ENCODE data around the gene TJP3.
"Not testable (repeated sequence)": the region's sequence is repeated elsewhere in the genome, so short reads cannot be mapped to it uniquely, and the experiment has no call there.

TJP3 gene

GRCh38 chr19:3762130-3762473 lies 53.9 kb downstream of the TJP3 start:
- H3K27ac ChIP-seq (ENCODE audit: low read depth, low read length), result peak overlapping the region; percentile 94
- no peaks in the 10 kb centered on the region for H3K9me2 ChIP-seq (replicated peaks; ENCODE audit: insufficient read depth, low read length)
- H3K9me3 ChIP-seq (ENCODE audit: insufficient read depth, low read length), result no peaks in the 10 kb centered on the region
- H3K27me3 ChIP-seq (ENCODE audit: low read length), result no peaks in the 10 kb centered on the region
- no peak for TF ChIP-seq CTCF (IDR thresholded peaks at IDR 0.05; ENCODE audit: insufficient read depth, low read length, poor library complexity, severe bottlenecking)
- no peak for TF ChIP-seq EZH2phosphoT487 (conservative IDR thresholded peaks at IDR 0.05; ENCODE audit: low read length)
- peaks cover 10% of the 10 kb centered on the region for H3F3A ChIP-seq (ENCODE audit: insufficient read depth)
- H2AFZ ChIP-seq (ENCODE audit: low read depth, low read length, severe bottlenecking), result peak overlapping the region; percentile 92
- H3K4me3 ChIP-seq (ENCODE audit: insufficient read depth, low read length, poor library complexity, severe bottlenecking), result peak overlapping the region; percentile 91
- H3K79me2 ChIP-seq (ENCODE audit: insufficient read depth, low read length), result peaks cover 23% of the 10 kb centered on the region
- H3K4me2 ChIP-seq (ENCODE audit: low read depth, low read length, poor library complexity, severe bottlenecking), result peak overlapping the region; percentile 69
- no peaks in the 10 kb centered on the region for H4K20me1 ChIP-seq (ENCODE audit: low read depth, low read length)
- no peaks in the 10 kb centered on the region for H3K36me3 ChIP-seq (ENCODE audit: low read length)
- peak overlapping the region; percentile 87 for H3K9ac ChIP-seq (ENCODE audit: low read length)

- peak within 1 kb of the TSS; percentile 87 for H3K9ac ChIP-seq (ENCODE audit: low read length)
- H2AFZ ChIP-seq (ENCODE audit: low read depth, low read length, severe bottlenecking), result peak within 1 kb of the TSS; percentile 92
- no peaks in the 10 kb centered on the region for H3K27me3 ChIP-seq (ENCODE audit: low read length)
- H3K79me2 ChIP-seq (ENCODE audit: insufficient read depth, low read length), result peaks cover 23% of the 10 kb centered on the region
- H3K36me3 ChIP-seq (ENCODE audit: low read length), result no peaks in the 10 kb centered on the region
- no peaks in the 10 kb centered on the region for H3K9me2 ChIP-seq (replicated peaks; ENCODE audit: insufficient read depth, low read length)
- H3K9me3 ChIP-seq (ENCODE audit: insufficient read depth, low read length), result no peaks in the 10 kb centered on the region
- H3K4me3 ChIP-seq (ENCODE audit: insufficient read depth, low read length, poor library complexity, severe bottlenecking), result peak within 1 kb of the TSS; percentile 91
- H3K4me2 ChIP-seq (ENCODE audit: low read depth, low read length, poor library complexity, severe bottlenecking), result peak within 1 kb of the TSS; percentile 69
- peaks cover 10% of the 10 kb centered on the region for H3F3A ChIP-seq (ENCODE audit: insufficient read depth)
- H3K27ac ChIP-seq (ENCODE audit: low read depth, low read length), result peak within 1 kb of the TSS; percentile 94
- H4K20me1 ChIP-seq (ENCODE audit: low read depth, low read length), result no peaks in the 10 kb centered on the region
- TF ChIP-seq EZH2phosphoT487 (conservative IDR thresholded peaks at IDR 0.05; ENCODE audit: low read length) (no peak), CTCF (IDR thresholded peaks at IDR 0.05; ENCODE audit: insufficient read depth, low read length, poor library complexity, severe bottlenecking) (no peak)
Observed at GRCh38 chr19:3762501-3763459, 54.6 kb downstream of the TJP3 start, which contains the start of gene MRPL54. TSS of gene MRPL54 (plus strand) at chr19:3762682. CDS start at chr19:3762701, 19 bp downstream.

GRCh38 chr19:3765121-3765520 lies 56.9 kb downstream of the TJP3 start:
- Histone ChIP-seq H3K27ac (ENCODE audit: low read depth, low read length) (no peak overlapping the region), H3K9ac (ENCODE audit: low read length) (no peak overlapping the region), H3K79me2 (ENCODE audit: insufficient read depth, low read length) (peaks cover 18% of the 10 kb centered on the region), H3K36me3 (ENCODE audit: low read length) (no peaks in the 10 kb centered on the region), H3K27me3 (ENCODE audit: low read length) (no peaks in the 10 kb centered on the region), H3K9me3 (ENCODE audit: insufficient read depth, low read length) (no peaks in the 10 kb centered on the region), H2AFZ (ENCODE audit: low read depth, low read length, severe bottlenecking) (no peak overlapping the region), H3K4me2 (ENCODE audit: low read depth, low read length, poor library complexity, severe bottlenecking) (no peak overlapping the region), H3F3A (ENCODE audit: insufficient read depth) (peaks cover 10% of the 10 kb centered on the region), H4K20me1 (ENCODE audit: low read depth, low read length) (no peaks in the 10 kb centered on the region), H3K4me3 (ENCODE audit: insufficient read depth, low read length, poor library complexity, severe bottlenecking) (no peak overlapping the region), H3K9me2 (replicated peaks; ENCODE audit: insufficient read depth, low read length) (no peaks in the 10 kb centered on the region)
- TF ChIP-seq EZH2phosphoT487 (conservative IDR thresholded peaks at IDR 0.05; ENCODE audit: low read length), result no peak
- TF ChIP-seq CTCF (IDR thresholded peaks at IDR 0.05; ENCODE audit: insufficient read depth, low read length, poor library complexity, severe bottlenecking), result no peak

DNA sequence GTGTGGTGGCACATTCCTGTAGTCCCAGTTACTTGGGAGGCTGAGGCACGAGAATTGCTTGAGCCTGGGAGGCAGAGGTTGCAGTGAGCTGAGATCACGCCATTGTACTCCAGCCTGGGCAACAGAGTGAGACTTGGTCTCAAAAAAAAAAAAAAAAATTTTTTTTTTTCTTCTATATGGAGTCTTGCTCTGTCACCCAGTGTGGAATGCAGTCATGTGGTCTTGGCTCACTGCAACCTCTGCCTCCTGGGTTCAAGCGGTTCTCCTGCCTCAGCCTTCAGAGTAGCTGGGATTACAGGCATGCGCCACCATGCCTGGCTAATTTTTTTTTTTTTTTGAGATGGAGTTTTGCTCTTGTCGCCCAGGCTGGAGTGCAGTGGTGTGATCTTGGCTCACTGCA lies 57.6 kb downstream of the TJP3 start:
- H3K9me2 ChIP-seq (replicated peaks; ENCODE audit: insufficient read depth, low read length); H3K27ac ChIP-seq (ENCODE audit: low read depth, low read length); H4K20me1 ChIP-seq (ENCODE audit: low read depth, low read length); H3K9ac ChIP-seq (ENCODE audit: low read length); H3K4me2 ChIP-seq (ENCODE audit: low read depth, low read length, poor library complexity, severe bottlenecking); H3K36me3 ChIP-seq (ENCODE audit: low read length); H3K27me3 ChIP-seq (ENCODE audit: low read length); H3K4me3 ChIP-seq (ENCODE audit: insufficient read depth, low read length, poor library complexity, severe bottlenecking); H3K9me3 ChIP-seq (ENCODE audit: insufficient read depth, low read length); H2AFZ ChIP-seq (ENCODE audit: low read depth, low read length, severe bottlenecking): not testable (repeated sequence)
- Histone ChIP-seq H3K79me2 (ENCODE audit: insufficient read depth, low read length) (peaks cover 12% of the 10 kb centered on the region), H3F3A (ENCODE audit: insufficient read depth) (peaks cover 10% of the 10 kb centered on the region)
